ENCODE results near the gene MDM2.
"Not testable (repeated sequence)": the region's sequence is repeated elsewhere in the genome, so short reads cannot be mapped to it uniquely, and the experiment has no call there.

MDM2 gene

DNA sequence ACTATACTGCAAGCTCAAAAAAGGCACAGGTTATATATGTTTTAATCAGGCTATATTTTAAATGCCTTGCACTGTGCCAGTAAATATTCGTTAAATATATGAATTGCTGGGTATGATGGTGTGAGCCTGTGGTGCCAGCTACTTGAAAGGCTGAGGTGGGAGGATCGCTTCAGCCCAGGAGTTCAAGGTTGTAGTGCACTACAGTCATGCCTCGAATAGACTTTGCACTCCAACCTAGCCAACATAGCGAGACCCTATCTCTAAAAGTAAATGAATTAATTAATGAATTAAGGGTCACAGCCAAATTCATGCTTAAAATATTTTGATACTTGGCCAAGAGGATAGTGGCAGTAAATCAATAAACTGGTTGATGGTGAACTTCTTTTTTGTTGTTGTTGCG lies 22.2 kb upstream of the MDM2 start:
- no peak for DNase-seq (ENCODE audit: low read depth in 2 of 2)

DNA sequence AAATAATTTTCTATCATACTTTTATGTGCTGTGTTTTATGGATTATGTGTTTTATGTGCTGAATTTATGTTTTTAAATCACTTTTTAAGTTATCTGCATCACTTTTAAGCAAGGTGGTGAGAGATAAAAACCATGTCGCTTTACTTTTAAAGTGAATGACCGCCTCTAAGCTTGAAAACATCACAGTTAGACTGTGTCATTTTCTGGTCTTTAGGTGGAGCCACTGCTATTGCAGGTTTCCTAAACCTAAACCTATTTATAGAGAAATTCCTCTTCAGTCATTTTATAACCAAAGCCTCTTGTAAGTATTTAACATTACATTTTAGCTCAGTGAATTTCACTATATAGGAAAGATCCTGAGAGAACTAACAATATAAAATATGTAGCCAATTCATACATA lies 21.0 kb upstream of the MDM2 start:
- no peak for DNase-seq (ENCODE audit: low read depth in 2 of 2)

- no peak for DNase-seq (ENCODE audit: low read depth in 2 of 2)
Observed at GRCh38 chr12:68788554-68789143, 19.3 kb upstream of the MDM2 start.

- DNase-seq (ENCODE audit: low read depth in 2 of 2): no peak
Observed at GRCh38 chr12:68789144-68789878, 18.7 kb upstream of the MDM2 start.

DNA sequence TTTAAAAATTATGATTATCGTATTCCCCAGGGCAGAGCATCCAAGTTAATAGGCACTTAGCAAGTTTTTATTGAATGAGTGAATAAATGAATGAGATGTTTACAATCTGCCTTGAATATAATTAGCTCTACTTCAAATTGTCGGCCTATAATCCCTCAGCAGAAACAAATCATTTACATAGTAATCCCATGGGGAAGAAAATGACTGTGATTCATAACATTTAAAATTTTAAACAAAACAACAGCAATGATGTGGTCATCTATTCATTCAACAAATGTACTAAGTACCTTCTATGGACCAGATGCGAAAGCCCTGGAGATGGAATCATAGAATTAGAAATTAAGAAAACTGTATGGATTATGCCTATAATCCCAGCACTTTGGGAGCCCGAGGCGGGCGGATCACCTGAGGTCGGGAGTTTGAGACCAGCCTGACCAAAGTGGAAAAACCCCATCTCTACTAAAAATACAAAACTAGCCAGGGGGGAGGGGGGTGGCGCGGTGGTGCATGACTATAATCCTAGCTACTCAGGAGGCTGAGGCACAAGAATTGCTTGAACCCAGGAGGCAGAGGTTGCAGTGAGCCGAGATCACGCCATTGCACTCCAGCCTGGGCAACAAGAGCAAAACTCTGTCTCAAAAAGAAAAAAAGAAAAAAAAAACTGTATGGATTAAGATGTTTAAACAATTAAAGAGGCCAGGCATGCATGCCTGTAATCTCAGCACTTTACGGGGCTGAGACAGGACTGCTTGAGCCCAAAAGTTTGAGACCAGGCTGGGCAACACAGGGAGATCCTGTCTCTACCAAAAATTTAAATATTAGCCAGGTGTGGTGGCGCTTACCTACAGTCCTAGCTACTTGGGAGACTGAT lies 17.7 kb upstream of the MDM2 start:
- DNase-seq (ENCODE audit: low read depth in 2 of 2): no peak

DNA sequence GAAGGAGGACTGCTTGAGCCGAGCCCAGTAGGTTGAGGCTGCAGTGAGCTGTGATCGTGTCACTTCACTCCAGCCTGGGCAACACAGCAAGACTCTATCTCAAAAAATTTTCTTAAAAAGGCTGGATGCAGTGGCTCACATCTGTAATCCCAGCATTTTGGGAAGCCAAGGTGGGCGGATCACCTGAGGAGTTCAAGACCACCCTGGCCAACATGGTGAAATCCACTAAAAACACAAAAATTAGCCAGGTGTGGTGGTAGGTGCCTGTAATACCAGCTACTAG lies 17.1 kb upstream of the MDM2 start:
- DNase-seq (ENCODE audit: low read depth in 2 of 2): no peak

GRCh38 chr12:68791897-68792481 lies 16.0 kb upstream of the MDM2 start:
- no peak for DNase-seq (ENCODE audit: low read depth in 2 of 2)

GRCh38 chr12:68792952-68793351 lies 15.0 kb upstream of the MDM2 start:
- DNase-seq (ENCODE audit: low read depth in 2 of 2): no peak

- DNase-seq (ENCODE audit: low read depth in 2 of 2): no peak
Observed at GRCh38 chr12:68793436-68793835, 14.5 kb upstream of the MDM2 start.

- DNase-seq (ENCODE audit: low read depth in 2 of 2): no peak
Observed at GRCh38 chr12:68793975-68794652, 13.9 kb upstream of the MDM2 start.

DNA sequence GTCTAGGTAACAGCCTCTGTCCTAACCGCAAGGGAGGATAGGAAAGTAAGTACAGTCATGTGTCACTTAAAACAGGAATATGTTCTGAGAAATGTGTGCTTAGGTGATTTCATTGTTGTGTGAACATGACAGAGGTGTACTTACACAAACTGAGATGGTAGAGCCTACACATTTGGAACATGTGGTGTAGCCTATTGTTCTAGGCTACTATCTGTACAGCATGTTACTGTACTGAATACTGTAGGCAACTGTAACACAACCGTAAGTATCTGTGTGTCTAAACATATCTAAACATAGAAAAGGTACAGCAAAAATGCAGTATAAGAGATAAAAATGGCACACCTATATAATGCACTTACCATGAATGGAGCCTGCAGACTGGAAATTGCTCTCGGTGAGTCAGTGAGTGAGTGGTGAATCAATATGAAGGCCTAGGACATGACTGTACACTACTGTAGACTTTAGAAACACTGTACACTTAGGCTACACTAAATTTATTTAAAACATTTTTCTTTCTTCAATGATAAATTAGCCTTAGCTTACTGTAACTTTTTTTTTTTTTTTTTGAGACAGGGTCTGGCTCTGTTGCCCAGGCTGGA lies 13.2 kb upstream of the MDM2 start:
- DNase-seq (ENCODE audit: low read depth in 2 of 2): no peak

- DNase-seq (ENCODE audit: low read depth in 2 of 2): no peak
Observed at GRCh38 chr12:68796399-68796798, 11.6 kb upstream of the MDM2 start.

DNA sequence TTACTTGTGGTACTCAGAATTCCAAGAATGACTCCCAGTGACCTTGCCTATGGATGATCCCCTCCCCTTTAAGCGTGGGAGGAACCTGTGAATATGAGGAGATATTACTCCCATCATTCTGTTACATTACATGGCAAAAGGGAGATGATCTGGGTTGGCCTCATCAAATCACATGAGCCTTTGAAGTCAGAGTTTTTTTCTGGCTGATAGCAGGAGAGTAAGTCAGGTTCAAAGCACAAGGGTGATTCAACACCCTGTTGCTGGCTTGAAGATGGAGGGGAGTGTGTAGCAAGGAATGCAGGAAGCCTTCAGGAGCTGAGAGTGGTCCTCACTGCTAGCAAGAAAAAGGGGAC lies 9.1 kb upstream of the MDM2 start:
- no peak for DNase-seq (ENCODE audit: low read depth in 2 of 2)

DNA sequence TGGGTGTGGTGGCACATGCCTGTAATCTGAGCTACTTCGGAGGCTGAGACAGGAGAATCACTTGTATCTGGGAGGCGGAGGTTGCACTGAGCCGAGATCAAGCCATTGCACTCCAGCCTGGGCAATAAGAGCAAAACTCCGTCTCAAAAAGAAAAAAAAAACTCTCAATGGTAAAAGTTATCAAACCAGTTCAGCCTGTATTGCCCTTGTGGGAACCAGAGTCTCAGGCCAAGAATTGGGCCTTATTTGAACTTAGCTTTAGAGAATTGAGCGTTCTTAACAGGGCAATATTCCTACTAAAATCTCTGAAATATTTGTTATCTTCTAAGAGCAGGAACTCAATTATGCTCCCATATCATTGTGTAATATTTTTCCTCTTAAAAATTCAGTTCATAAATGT lies 7.7 kb upstream of the MDM2 start:
- DNase-seq (ENCODE audit: low read depth in 2 of 2): no peak

GRCh38 chr12:68801124-68801523 lies 6.9 kb upstream of the MDM2 start:
- DNase-seq (ENCODE audit: low read depth in 2 of 2): not testable (repeated sequence)

GRCh38 chr12:68802372-68802745 lies 5.6 kb upstream of the MDM2 start:
- not testable (repeated sequence) for DNase-seq (ENCODE audit: low read depth in 2 of 2)

GRCh38 chr12:68802911-68803651 lies 4.9 kb upstream of the MDM2 start:
- DNase-seq (ENCODE audit: low read depth in 2 of 2): not testable (repeated sequence)

- no peak for DNase-seq (ENCODE audit: low read depth in 2 of 2)
Observed at GRCh38 chr12:68803948-68804656, 3.9 kb upstream of the MDM2 start.

GRCh38 chr12:68804657-68805591 lies 3.1 kb upstream of the MDM2 start:
- DNase-seq (ENCODE audit: low read depth in 2 of 2): no peak
